Memory B cell (primary cell): ENCODE measurements around the gene CDHR5.
"Not testable (repeated sequence)": the region's sequence is repeated elsewhere in the genome, so short reads cannot be mapped to it uniquely, and the experiment has no call there.

Experiments used
- ATAC-seq: fragments of 150-1000 bp; cut with Tn5 transposase; 2 replicates; pipeline ENCODE4 v1.10.0; 2021; ENCODE audit warnings: low read depth, mild to moderate bottlenecking, moderate library complexity
- DNase-seq, 2 donors: peaks; one replicate each; pipeline ENCODE4 v3.0.0; 2022; ENCODE audit warnings: low spot score in 2 of 2
- H3K27ac Mint-ChIP-seq: one replicate; pipeline ENCODE4 v1.8.0; 2022; ENCODE audit warnings: mild to moderate bottlenecking, moderate library complexity, mixed read lengths
- H3K27me3 Mint-ChIP-seq: one replicate; pipeline ENCODE4 v1.8.0; 2022; ENCODE audit warnings: mixed read lengths
- H3K36me3 Mint-ChIP-seq: one replicate; pipeline ENCODE4 v1.8.0; 2022; ENCODE audit warnings: mild to moderate bottlenecking, mixed read lengths
- H3K4me1 Mint-ChIP-seq: one replicate; pipeline ENCODE4 v1.8.0; 2022; ENCODE audit warnings: mixed read lengths
- H3K4me3 Mint-ChIP-seq: one replicate; pipeline ENCODE4 v1.8.0; 2022; ENCODE audit warnings: mild to moderate bottlenecking, moderate library complexity, mixed read lengths
- H3K9me3 Mint-ChIP-seq: one replicate; pipeline ENCODE4 v1.8.0; 2022; ENCODE audit warnings: mixed read lengths

Gene CDHR5

GRCh38 chr11:581752-582151 is 43.0 kb downstream of the CDHR5 start:
- Mint-ChIP-seq H3K4me1 (peaks cover 20% of the 10 kb centered on the region), H3K27ac (peak overlapping the region; percentile 48), H3K4me3 (no peak overlapping the region), H3K36me3 (peaks cover 14% of the 10 kb centered on the region), H3K27me3 (no peaks in the 10 kb centered on the region), H3K9me3 (no peaks in the 10 kb centered on the region)
- ATAC-seq = no peak
- DNase-seq = no peak

GRCh38 chr11:581342-581741 is 43.4 kb downstream of the CDHR5 start:
- Mint-ChIP-seq H3K36me3 (peaks cover 12% of the 10 kb centered on the region), H3K27ac (peak overlapping the region; percentile 48), H3K9me3 (no peaks in the 10 kb centered on the region), H3K4me1 (peaks cover 20% of the 10 kb centered on the region), H3K27me3 (no peaks in the 10 kb centered on the region), H3K4me3 (no peak overlapping the region)
- no peak for ATAC-seq
- no peak for DNase-seq

- peaks cover 22% of the 10 kb centered on the region for H3K4me1 Mint-ChIP-seq
- no peaks in the 10 kb centered on the region for H3K9me3 Mint-ChIP-seq
- DNase-seq = no peak
- peaks cover 2% of the 10 kb centered on the region for H3K27me3 Mint-ChIP-seq
- no peak for ATAC-seq
- H3K27ac Mint-ChIP-seq = no peak overlapping the region
- H3K36me3 Mint-ChIP-seq = peaks cover 8% of the 10 kb centered on the region
- H3K4me3 Mint-ChIP-seq = no peak overlapping the region
Observed at GRCh38 chr11:579830-580601, 44.7 kb downstream of the CDHR5 start.

GRCh38 chr11:578276-579035 is 46.3 kb downstream of the CDHR5 start:
- peaks cover 5% of the 10 kb centered on the region for H3K27me3 Mint-ChIP-seq
- ATAC-seq = no peak
- no peak for DNase-seq
- H3K4me3 Mint-ChIP-seq = peak overlapping the region; percentile 47
- no peaks in the 10 kb centered on the region for H3K9me3 Mint-ChIP-seq
- peaks cover 31% of the 10 kb centered on the region for H3K4me1 Mint-ChIP-seq
- H3K36me3 Mint-ChIP-seq = peaks cover 8% of the 10 kb centered on the region
- no peak overlapping the region for H3K27ac Mint-ChIP-seq

GRCh38 chr11:577611-577894 is 47.2 kb downstream of the CDHR5 start:
- H3K4me1 Mint-ChIP-seq = peaks cover 31% of the 10 kb centered on the region
- H3K36me3 Mint-ChIP-seq = peaks cover 5% of the 10 kb centered on the region
- DNase-seq (no peak), ATAC-seq (no peak)
- no peaks in the 10 kb centered on the region for H3K9me3 Mint-ChIP-seq
- peaks cover 5% of the 10 kb centered on the region for H3K27me3 Mint-ChIP-seq
- H3K27ac Mint-ChIP-seq = peak overlapping the region; percentile 45
- peak overlapping the region; percentile 82 for H3K4me3 Mint-ChIP-seq

GRCh38 chr11:576811-577610 is 47.7 kb downstream of the CDHR5 start:
- peak overlapping the region; percentile 45 for H3K27ac Mint-ChIP-seq
- peaks cover 5% of the 10 kb centered on the region for H3K27me3 Mint-ChIP-seq
- peaks cover 5% of the 10 kb centered on the region for H3K36me3 Mint-ChIP-seq
- no peak for DNase-seq
- no peaks in the 10 kb centered on the region for H3K9me3 Mint-ChIP-seq
- ATAC-seq = no peak
- peaks cover 31% of the 10 kb centered on the region for H3K4me1 Mint-ChIP-seq
- peak overlapping the region; percentile 82 for H3K4me3 Mint-ChIP-seq

- ATAC-seq = peak; percentile 85
- Mint-ChIP-seq H3K36me3 (peaks cover 2% of the 10 kb centered on the region), H3K4me1 (peaks cover 30% of the 10 kb centered on the region), H3K27me3 (peaks cover 5% of the 10 kb centered on the region), H3K4me3 (peak within 1 kb of the TSS; percentile 96), H3K27ac (peak within 1 kb of the TSS; percentile 93), H3K9me3 (no peaks in the 10 kb centered on the region)
- DNase-seq = peak; percentile 95 to 96
Observed at GRCh38 chr11:575996-576768, 48.6 kb downstream of the CDHR5 start, which contains the start of gene PHRF1. Gene PHRF1, plus strand, starts transcription at chr11:576470. Its CDS starts 5,043 bp downstream, at chr11:581513.

GRCh38 chr11:575313-575995 is 49.3 kb downstream of the CDHR5 start:
- no peaks in the 10 kb centered on the region for H3K36me3 Mint-ChIP-seq
- H3K27me3 Mint-ChIP-seq = peaks cover 5% of the 10 kb centered on the region
- no peak overlapping the region for H3K27ac Mint-ChIP-seq
- peak overlapping the region; percentile 77 for H3K4me3 Mint-ChIP-seq
- H3K9me3 Mint-ChIP-seq = no peaks in the 10 kb centered on the region
- DNase-seq (peak in 1 of 2 donors; percentile 65), ATAC-seq (peak; percentile 39)
- peaks cover 28% of the 10 kb centered on the region for H3K4me1 Mint-ChIP-seq

- no peaks in the 10 kb centered on the region for H3K36me3 Mint-ChIP-seq
- peaks cover 5% of the 10 kb centered on the region for H3K27me3 Mint-ChIP-seq
- H3K27ac Mint-ChIP-seq = no peak overlapping the region
- ATAC-seq (no peak), DNase-seq (no peak)
- H3K4me3 Mint-ChIP-seq = peak overlapping the region; percentile 77
- H3K9me3 Mint-ChIP-seq = no peaks in the 10 kb centered on the region
- peaks cover 25% of the 10 kb centered on the region for H3K4me1 Mint-ChIP-seq
Observed at GRCh38 chr11:574632-575312, 50.0 kb downstream of the CDHR5 start.

GRCh38 chr11:574031-574570 is 50.7 kb downstream of the CDHR5 start:
- H3K36me3 Mint-ChIP-seq, ATAC-seq, H3K9me3 Mint-ChIP-seq, DNase-seq, H3K27ac Mint-ChIP-seq, H3K27me3 Mint-ChIP-seq: not testable (repeated sequence)
- Mint-ChIP-seq H3K4me3 (peak overlapping the region; percentile 50), H3K4me1 (peaks cover 21% of the 10 kb centered on the region)

GRCh38 chr11:573146-573759 is 51.5 kb downstream of the CDHR5 start:
- no peak for DNase-seq
- Mint-ChIP-seq H3K4me1 (peaks cover 16% of the 10 kb centered on the region), H3K27ac (no peak overlapping the region), H3K27me3 (peaks cover 5% of the 10 kb centered on the region), H3K9me3 (no peaks in the 10 kb centered on the region), H3K4me3 (no peak overlapping the region), H3K36me3 (no peaks in the 10 kb centered on the region)
- ATAC-seq = no peak

GRCh38 chr11:571802-572185 is 53.0 kb downstream of the CDHR5 start:
- Mint-ChIP-seq H3K4me3 (no peak overlapping the region), H3K27ac (no peak overlapping the region), H3K4me1 (peaks cover 14% of the 10 kb centered on the region), H3K27me3 (peaks cover 5% of the 10 kb centered on the region), H3K9me3 (no peaks in the 10 kb centered on the region), H3K36me3 (no peaks in the 10 kb centered on the region)
- no peak for DNase-seq
- no peak for ATAC-seq
